Heart left ventricle (tissue), 13 donors: Measurements from ENCODE around the gene ZCWPW1.

ENCODE experiments used
- POLR2A ChIP-seq, 2 donors: fragments of 450-650 bp; IDR thresholded peaks; one replicate each; pipeline ENCODE4 v1.6.1; 2017; ENCODE audit warnings: antibody characterized with exemption in 2 of 2, mild to moderate bottlenecking in 2 of 2, moderate library complexity in 2 of 2
- TF ChIP-seq, protein P1 (sequence below), 12 donors: fragments of 200-600 bp; sonication (generic) in 4 of 12; IDR thresholded peaks; one replicate each; pipeline versions ENCODE4 v1.5.0 to v1.8.0; 2018 to 2022; ENCODE audit warnings: antibody characterized with exemption in 12 of 12, mild to moderate bottlenecking in 5 of 12
- donor health status: ischemic (EF 13 %, LVEDD 7.1; RV severe dilation, severe dysfunction).
- donor health status: DM: no; HTN: yes; CAD: no.
- donor health status: DM: no; HTN: no; CAD: no.
- donor health status: ischemic (EF 25% LVEDD 6.9; RV normal size, moderate dysfunction).
- donor health status: ischemic (EF 25% LVEDD 5.7; RV mildly dilated, moderate dysfunction).
- donor health status: ischemic (EF 35%, LVEDD 5.7; RV mildly dilated, moderate dysfunction).
- donor health status: nonischemic (EF 11% LVEDD 7.7; RV severe dilation, severe dysfunction).
- donor health status: DM: yes; HTN: yes; CAD: no.
- donor health status: PGD.
- donor health status: ischemic (EF 29% LVEDD 5.4; RV normal size, mild dysfunction).
- donor health status: nonischemic (EF 23%, LVEDD 6.1; RV moderate dilation, normal function).

GRCh38 chr7:100433592-100434296, 5.2 kb upstream of the ZCWPW1 start:
- TF ChIP-seq, protein P1, sequence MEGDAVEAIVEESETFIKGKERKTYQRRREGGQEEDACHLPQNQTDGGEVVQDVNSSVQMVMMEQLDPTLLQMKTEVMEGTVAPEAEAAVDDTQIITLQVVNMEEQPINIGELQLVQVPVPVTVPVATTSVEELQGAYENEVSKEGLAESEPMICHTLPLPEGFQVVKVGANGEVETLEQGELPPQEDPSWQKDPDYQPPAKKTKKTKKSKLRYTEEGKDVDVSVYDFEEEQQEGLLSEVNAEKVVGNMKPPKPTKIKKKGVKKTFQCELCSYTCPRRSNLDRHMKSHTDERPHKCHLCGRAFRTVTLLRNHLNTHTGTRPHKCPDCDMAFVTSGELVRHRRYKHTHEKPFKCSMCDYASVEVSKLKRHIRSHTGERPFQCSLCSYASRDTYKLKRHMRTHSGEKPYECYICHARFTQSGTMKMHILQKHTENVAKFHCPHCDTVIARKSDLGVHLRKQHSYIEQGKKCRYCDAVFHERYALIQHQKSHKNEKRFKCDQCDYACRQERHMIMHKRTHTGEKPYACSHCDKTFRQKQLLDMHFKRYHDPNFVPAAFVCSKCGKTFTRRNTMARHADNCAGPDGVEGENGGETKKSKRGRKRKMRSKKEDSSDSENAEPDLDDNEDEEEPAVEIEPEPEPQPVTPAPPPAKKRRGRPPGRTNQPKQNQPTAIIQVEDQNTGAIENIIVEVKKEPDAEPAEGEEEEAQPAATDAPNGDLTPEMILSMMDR (IDR thresholded peaks at IDR 0.05), result no peak
- TF ChIP-seq POLR2A (IDR thresholded peaks at IDR 0.05), result no peak
